HG03354 (cell line): Measurements from ENCODE around the gene PTCH1.

Source experiments
- ATAC-seq: cut with Tn5 transposase; IDR thresholded peaks from one replicate; pipeline ENCODE4 v1.9.1; 2021; ENCODE audit warnings: mild to moderate bottlenecking; ENCODE audit not compliant: unreplicated experiment, poor library complexity, severe bottlenecking

PTCH1 gene

DNA sequence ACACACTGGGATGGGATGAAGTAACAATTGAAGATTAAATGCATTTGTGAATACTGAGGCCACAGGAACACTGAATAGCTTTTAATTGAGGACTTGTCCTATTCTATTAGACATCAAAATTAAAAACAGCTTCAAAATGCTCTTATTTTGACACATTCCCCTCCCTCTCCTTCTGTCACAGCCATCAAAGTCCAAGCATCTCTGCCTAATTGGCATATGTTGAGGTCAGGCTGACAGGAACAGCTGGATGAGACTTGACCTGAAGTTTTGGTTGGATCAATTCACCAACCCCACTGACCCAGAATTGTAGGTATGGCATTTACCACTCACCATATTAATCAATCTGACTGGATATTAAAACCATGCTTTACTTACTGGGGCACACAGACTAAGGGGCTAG lies 96.3 kb downstream of the PTCH1 start:
- ATAC-seq: no peak

DNA sequence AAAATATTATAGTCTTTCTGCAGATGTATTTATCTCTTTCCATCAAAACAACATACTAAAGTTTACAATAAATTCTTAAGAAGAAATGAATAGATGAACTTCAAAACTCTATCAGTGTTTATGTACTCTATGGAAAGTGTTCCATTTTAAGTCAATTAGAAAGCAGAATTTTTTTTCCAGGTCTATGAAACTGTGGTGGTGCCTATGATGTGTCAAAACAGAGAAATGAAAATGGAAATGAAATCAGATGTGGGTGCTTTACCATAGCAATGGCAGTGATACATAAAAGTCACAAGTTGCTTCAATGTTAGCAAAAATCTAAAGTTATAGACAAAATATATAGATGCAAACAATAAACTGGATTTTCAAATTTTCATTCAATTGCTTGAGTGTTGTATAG lies 97.3 kb downstream of the PTCH1 start:
- no peak for ATAC-seq

DNA sequence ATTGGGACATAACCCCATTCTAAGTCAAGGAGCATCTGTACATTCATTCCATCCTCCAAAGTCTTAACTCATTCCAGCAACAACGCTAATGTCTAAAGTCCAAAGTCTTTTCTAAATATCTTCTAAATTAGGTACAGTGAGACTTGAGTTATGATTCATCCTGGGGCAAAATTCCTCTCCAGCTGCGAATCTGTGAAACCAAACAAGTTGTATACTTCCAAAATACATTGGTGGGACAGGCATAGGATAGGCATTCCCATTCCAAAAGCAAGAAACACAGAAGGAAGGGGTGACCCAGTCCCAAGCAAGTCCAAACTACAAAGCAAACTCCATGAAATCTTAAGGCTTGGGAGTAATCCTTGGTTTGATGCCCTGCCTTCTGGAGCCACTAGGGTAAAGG lies 101.6 kb downstream of the PTCH1 start:
- no peak for ATAC-seq

DNA sequence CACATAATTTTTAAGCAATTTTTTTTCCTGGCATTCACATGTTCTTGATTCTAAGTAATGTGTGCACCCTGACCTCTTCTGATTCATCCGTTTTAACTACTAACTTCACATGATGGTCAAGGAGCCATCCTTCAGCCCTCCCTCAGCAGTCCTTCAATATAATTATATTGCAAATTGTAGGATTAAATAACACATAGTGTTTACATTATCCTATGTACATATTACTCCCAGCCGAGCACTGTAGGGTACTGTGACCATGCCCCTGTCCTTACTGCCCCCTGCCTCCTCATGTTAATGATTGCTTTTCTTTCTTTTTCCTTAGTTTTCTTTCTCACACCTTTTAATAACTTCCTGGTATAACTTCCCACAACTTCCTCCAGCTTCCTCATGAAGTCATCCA lies 103.0 kb downstream of the PTCH1 start:
- no peak for ATAC-seq

DNA sequence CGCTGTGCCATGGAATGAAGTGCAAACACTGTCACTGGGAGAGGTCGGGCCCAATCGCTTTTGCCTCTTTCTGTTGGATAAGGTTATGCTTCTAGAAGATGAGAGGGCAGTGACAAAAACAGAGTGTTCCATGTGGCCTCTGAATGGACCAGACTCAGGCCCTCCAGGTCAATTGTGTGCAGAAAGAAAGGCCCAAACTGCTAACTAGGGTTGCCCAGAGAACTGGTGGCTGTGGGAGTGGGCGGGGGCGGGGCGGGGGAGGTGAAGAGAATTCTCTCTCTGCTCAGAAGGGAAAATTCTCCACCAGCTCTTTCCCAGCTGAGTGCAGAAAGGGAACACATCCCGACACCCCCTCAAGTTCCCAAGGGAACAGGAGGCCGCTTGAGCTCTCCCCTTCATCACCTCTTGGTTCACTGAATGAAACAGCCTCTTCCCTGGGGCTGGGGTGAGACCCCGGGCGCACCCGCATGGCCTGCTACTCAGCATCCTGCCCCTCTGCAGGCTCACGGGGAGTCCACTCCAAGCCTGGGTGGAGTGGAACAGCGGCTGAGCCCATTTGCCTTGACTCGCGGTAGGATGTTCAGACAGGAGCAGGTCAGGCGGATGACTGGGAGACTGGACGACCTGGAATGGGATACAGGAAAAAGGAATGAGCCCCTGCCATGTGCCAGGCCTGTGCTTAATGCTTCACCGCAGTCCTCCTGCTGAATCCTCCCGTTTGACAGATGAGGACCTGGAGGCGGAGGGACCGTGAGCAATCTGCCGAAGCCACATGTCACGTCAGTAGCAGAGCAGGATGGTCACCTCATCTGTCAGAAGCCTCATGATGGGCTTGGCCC lies 105.5 kb downstream of the PTCH1 start:
- no peak for ATAC-seq

DNA sequence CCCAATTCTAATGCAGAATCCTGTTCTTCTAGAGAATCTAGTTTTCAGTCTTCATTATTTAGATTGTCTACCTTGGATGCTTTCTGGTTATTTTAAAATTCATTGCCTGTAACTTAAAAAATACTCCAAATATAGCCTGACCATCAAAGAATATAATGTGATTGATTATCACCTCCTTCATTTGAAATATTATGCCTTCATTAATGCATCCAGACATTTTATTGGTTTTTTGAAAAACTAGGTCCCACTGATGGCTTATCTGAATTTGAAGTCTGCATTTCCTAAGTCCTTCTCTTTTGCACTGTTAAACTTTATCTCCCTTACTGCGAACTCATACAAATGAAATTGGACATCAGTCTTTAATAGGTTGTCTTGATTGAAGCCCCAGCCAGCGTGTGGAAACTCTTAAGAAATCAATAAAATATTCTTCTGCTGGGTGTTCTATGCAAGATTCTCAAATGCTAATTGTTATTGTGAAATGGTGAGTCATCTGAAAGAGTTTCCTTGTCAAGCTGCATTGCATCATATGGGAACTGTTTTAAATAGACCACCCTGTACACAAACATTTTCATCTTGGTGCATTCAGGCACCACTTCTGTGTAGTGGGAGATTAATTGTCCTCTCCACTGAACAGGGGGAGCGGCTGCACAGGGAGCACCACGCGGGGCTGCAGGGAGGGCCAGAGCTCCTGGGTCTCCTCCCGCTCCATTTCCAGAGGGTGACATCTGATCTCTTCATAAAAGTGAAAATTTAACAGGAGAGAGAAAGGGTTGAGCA lies 106.9 kb downstream of the PTCH1 start:
- ATAC-seq: no peak

DNA sequence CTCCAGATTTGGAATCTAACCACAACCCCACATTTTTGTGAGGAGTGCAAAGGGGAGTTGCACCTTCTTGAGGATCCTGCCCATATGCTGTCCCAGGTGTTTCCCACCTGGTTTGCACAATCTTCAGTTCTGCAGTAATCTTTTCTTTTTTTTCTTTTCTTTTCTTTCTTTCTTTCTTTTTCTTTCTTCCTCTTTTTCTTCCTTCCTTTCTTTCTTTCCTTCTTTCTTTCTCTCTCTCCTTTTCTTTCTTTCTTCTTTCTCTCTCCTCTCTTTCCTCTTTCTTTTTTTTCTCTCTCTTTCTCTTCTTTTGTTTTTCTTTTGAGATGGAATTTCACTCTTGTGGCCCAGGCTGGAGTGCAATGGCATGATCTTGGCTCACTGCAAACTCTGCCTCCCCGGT lies 109.2 kb downstream of the PTCH1 start:
- ATAC-seq: no peak

DNA sequence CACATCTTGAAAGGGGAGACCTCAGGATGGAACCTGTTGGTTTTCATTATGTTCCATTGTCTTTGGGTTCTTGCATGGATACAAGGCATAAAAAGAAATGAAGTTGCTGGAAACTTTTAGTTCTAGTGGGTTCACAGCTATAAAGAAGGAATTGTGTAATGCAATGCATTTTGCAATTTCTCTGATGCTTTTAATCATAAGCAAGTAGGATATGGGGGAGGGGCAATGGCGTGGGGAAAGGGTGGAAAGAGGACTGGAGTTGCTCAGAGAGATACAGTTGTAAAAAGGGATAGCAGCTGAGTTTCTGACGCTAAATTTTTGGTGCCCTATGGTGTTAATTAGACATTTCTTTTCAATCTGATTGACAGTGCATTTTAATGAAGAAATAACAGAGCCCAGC lies 110.7 kb downstream of the PTCH1 start:
- ATAC-seq: no peak

DNA sequence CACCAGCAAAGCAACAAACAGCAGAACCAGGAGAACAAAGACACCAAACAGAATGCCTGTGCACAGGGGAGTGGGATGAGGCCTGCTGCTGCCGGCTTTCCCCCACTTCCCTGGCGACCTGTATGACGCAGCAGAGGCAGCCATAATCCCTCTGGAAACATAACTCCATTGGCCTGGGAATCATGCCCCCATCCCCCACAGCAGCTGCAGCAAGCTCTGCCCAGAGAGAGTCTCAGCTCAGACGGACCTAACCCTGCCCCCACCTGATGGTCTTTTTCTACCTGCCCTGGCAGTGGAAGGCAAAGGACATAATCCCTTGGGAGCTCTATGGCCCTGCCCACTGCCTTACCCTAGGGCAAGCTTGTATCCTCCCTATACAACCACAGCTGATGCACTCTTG lies 117.5 kb downstream of the PTCH1 start:
- no peak for ATAC-seq
